Subcutaneous adipose tissue (tissue), 4 donors: ENCODE data around the gene LRP6. TPM values are rescaled to one million over a fixed set of nuclear protein-coding genes. Genes with fewer than 3 reads are reported as not detected.

Experiments
- total RNA-seq, 4 donors: library from RNA; depleted of rRNA; stranded (reverse); fragments of >200 nt; gene quantifications; one replicate each; pipeline ENCODE4 v1.1.0, GENCODE V29; 2016
- TF ChIP-seq, protein P1 (sequence below): fragments of 450-650 bp; IDR thresholded peaks from one replicate; pipeline ENCODE4 v1.5.1; 2016; ENCODE audit warnings: low read depth, mild to moderate bottlenecking, control low read depth, antibody characterized with exemption, moderate library complexity

Gene LRP6
- total RNA-seq, 4 donors from 2014 or later = 21.5 to 29.7 (median 23.5) TPM

- TF ChIP-seq, protein P1, sequence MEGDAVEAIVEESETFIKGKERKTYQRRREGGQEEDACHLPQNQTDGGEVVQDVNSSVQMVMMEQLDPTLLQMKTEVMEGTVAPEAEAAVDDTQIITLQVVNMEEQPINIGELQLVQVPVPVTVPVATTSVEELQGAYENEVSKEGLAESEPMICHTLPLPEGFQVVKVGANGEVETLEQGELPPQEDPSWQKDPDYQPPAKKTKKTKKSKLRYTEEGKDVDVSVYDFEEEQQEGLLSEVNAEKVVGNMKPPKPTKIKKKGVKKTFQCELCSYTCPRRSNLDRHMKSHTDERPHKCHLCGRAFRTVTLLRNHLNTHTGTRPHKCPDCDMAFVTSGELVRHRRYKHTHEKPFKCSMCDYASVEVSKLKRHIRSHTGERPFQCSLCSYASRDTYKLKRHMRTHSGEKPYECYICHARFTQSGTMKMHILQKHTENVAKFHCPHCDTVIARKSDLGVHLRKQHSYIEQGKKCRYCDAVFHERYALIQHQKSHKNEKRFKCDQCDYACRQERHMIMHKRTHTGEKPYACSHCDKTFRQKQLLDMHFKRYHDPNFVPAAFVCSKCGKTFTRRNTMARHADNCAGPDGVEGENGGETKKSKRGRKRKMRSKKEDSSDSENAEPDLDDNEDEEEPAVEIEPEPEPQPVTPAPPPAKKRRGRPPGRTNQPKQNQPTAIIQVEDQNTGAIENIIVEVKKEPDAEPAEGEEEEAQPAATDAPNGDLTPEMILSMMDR = no peak
Observed at GRCh38 chr12:12212769-12213168, 54.1 kb downstream of the LRP6 start.

DNA sequence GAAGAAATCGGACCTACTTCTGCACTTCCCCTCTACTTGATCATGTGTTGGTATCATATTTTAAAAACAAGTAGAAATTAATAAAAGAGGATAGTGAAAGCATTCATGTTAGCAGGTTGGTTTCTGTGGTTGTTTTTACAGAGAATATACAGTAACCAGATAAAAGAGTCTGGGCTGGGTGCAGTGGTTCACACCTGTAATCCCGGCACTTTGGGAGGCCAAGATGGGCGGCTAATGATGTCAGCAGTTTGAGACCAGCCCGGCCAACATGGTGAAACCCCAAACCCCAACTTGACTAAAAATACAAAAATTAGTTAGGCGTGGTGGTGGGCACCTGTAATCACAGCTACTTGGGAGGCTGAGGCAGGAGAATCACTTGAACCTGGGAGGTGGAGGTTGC lies 55.9 kb downstream of the LRP6 start:
- TF ChIP-seq, protein P1 = no peak

GRCh38 chr12:12210416-12210815 lies 56.4 kb downstream of the LRP6 start:
- TF ChIP-seq, protein P1 = no peak

DNA sequence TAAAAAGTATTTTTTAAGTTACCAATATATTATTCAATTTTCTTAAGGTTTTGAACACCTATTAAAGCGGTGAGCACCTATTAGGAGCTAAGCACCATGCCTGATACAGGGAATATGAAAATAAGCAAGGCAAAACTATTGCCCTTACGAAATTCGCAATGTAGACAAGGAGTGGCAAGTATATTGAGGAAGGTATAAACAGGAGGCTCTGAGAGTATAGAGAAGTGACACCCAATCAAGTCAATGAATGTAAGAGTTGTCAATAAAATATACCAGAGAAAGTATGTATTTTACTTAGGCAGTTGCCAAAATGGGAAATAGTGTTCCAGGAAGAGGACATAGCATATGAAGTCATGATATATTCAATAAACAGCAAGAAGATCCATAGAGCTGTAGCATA lies 57.2 kb downstream of the LRP6 start:
- TF ChIP-seq, protein P1 = no peak

GRCh38 chr12:12209043-12209442 lies 57.8 kb downstream of the LRP6 start:
- TF ChIP-seq, protein P1 = no peak

- TF ChIP-seq, protein P1 = no peak
Observed at GRCh38 chr12:12207746-12208145, 59.1 kb downstream of the LRP6 start.

- TF ChIP-seq, protein P1 = no peak
Observed at GRCh38 chr12:12206776-12207388, 60.0 kb downstream of the LRP6 start.
